T-cell (primary cell): Measurements from ENCODE around the gene FSHR. TPM values are rescaled to one million over a fixed set of nuclear protein-coding genes. Genes with fewer than 3 reads are reported as not detected.

ENCODE experiments used
- ATAC-seq, 4 experiments: fragments of 200-7000 bp in 3 of 4; fragments of 150-1000 bp in 1 of 4; cut with Tn5 transposase; replicated peaks in 1 of 4; 1 replicate in 3 of 4; 2 replicates in 1 of 4; pipeline ENCODE4 v1.10.0; 2021; ENCODE audit warnings: moderate library complexity in 3 of 4, mild to moderate bottlenecking in 2 of 4, moderate number of reproducible peaks in 1 of 4
- CTCF ChIA-PET, 2 donors: fragments of 300-600 bp; sonication (Branson Sonifier 250); formaldehyde crosslinking; loops; one replicate each; lab custom pipeline; 2022; ENCODE audit warnings: antibody characterized with exemption in 2 of 2; lab: Charles Lee
- POLR2A ChIA-PET, 2 donors: fragments of 300-600 bp; sonication (Branson Sonifier 250); formaldehyde crosslinking; loops; one replicate each; lab custom pipeline; 2022; ENCODE audit warnings: antibody characterized with exemption in 2 of 2; lab: Charles Lee
- DNase-seq, 35 experiments: peaks; one replicate each; pipeline versions ENCODE4 v3.0.0 to v3.0.0-alpha.2; 2013 to 2023
- H3K27ac ChIP-seq: one replicate; pipeline ENCODE4 v1.5.1; 2013; ENCODE audit warnings: low read length
- H3K27me3 ChIP-seq, 2 experiments: replicated peaks in 1 of 2; 1 replicate in 1 of 2; 2 replicates in 1 of 2; pipeline versions ENCODE4 v1.6.1 to v1.7.0; 2013; ENCODE audit warnings: low read length in 1 of 2, mixed read lengths in 1 of 2; ENCODE audit not compliant: control insufficient read depth in 2 of 2, insufficient read depth in 2 of 2; ENCODE audit errors: extremely low read depth in 1 of 2
- H3K36me3 ChIP-seq, 2 donors: 1 replicate in 1 of 2; 2 replicates in 1 of 2; pipeline versions ENCODE4 v1.6.1 to v1.7.0; 2013; ENCODE audit warnings: low read length in 1 of 2; ENCODE audit not compliant: control insufficient read depth in 2 of 2, insufficient read depth in 1 of 2; ENCODE audit errors: extremely low read depth in 1 of 2
- H3K4me1 ChIP-seq, 2 experiments: 1 replicate in 1 of 2; 2 replicates in 1 of 2; pipeline versions ENCODE4 v1.6.1 to v1.7.0; 2013; ENCODE audit warnings: low read length in 2 of 2, mixed read lengths in 1 of 2; ENCODE audit not compliant: insufficient read depth in 2 of 2, control insufficient read depth in 1 of 2; ENCODE audit errors: extremely low read depth in 1 of 2
- H3K4me3 ChIP-seq, 2 donors: 1 replicate in 1 of 2; 2 replicates in 1 of 2; pipeline versions ENCODE4 v1.5.1 to v1.7.0; 2013; ENCODE audit warnings: mild to moderate bottlenecking in 2 of 2, low read length in 1 of 2, moderate library complexity in 1 of 2; ENCODE audit not compliant: control insufficient read depth in 1 of 2; ENCODE audit errors: extremely low read depth in 1 of 2
- H3K9me3 ChIP-seq: 2 replicates; pipeline ENCODE4 v1.7.0; 2013
- H3K27ac Mint-ChIP-seq, 2 donors: one replicate each; pipeline ENCODE4 v1.8.0; 2020 to 2021; ENCODE audit warnings: mild to moderate bottlenecking in 2 of 2, mixed read lengths in 2 of 2
- H3K27me3 Mint-ChIP-seq, 2 donors: one replicate each; pipeline ENCODE4 v1.8.0; 2021 to 2022; ENCODE audit warnings: mixed read lengths in 2 of 2
- H3K36me3 Mint-ChIP-seq: one replicate; pipeline ENCODE4 v1.8.0; 2021; ENCODE audit warnings: mixed read lengths
- H3K4me1 Mint-ChIP-seq, 3 donors: one replicate each; pipeline ENCODE4 v1.8.0; 2020 to 2022; ENCODE audit warnings: mixed read lengths in 3 of 3, mild to moderate bottlenecking in 1 of 3
- H3K4me3 Mint-ChIP-seq, 3 donors: one replicate each; pipeline ENCODE4 v1.8.0; 2020 to 2022; ENCODE audit warnings: mild to moderate bottlenecking in 3 of 3, mixed read lengths in 3 of 3, moderate library complexity in 3 of 3
- H3K9me3 Mint-ChIP-seq, 3 donors: one replicate each; pipeline ENCODE4 v1.8.0; 2020 to 2022; ENCODE audit warnings: mixed read lengths in 3 of 3
- WGBS: methylation state at CpG from one replicate; pipeline ENCODE4 v1.1.5; 2013; ENCODE audit warnings: missing lambda C conversion rate; ENCODE audit not compliant: insufficient coverage; 5-methylcytosine and 5-hydroxymethylcytosine counted together
- total RNA-seq, 35 experiments: library from RNA in 6 of 35; stranded (reverse) in 6 of 35; fragments of 120-200 nt in 1 of 35; gene quantifications; one replicate each; pipeline versions ENCODE4 v1.2.1 to v1.2.4 and lab custom pipeline; 2013 to 2026

Gene FSHR
- total RNA-seq, 5 donors from 2014 or later (not counting 1 experiment from before 2014, with no cell fraction given) = not detected

GRCh38 chr2:49032936-49033335 is 121.4 kb downstream of the FSHR start:
- no peak overlapping the region for H3K27ac Mint-ChIP-seq
- no peaks in the 10 kb centered on the region for H3K4me1 Mint-ChIP-seq
- WGBS = no CpG with 5 or more reads among the region's 1 CpG
- H3K27me3 ChIP-seq = no peaks in the 10 kb centered on the region
- no peak overlapping the region for H3K27ac ChIP-seq
- no peak for DNase-seq
- CTCF ChIA-PET = no interaction called here
- H3K4me3 Mint-ChIP-seq = no peak overlapping the region
- no peaks in the 10 kb centered on the region for H3K9me3 ChIP-seq
- peaks cover 0 to 3% (median 0%) of the 10 kb centered on the region in 3 donors for H3K9me3 Mint-ChIP-seq
- H3K4me1 ChIP-seq = no peaks in the 10 kb centered on the region
- no peak overlapping the region for H3K4me3 ChIP-seq
- peaks cover 0 to 5% of the 10 kb centered on the region in 2 donors for H3K27me3 Mint-ChIP-seq
- no peaks in the 10 kb centered on the region for H3K36me3 Mint-ChIP-seq
- no peak for ATAC-seq
- POLR2A ChIA-PET = no interaction called here
- no peaks in the 10 kb centered on the region for H3K36me3 ChIP-seq

GRCh38 chr2:49032126-49032525 is 122.2 kb downstream of the FSHR start:
- H3K4me1 ChIP-seq = no peaks in the 10 kb centered on the region
- Mint-ChIP-seq H3K27ac (no peak overlapping the region), H3K9me3 (peaks cover 0 to 3% (median 0%) of the 10 kb centered on the region in 3 donors), H3K27me3 (peaks cover 0 to 5% of the 10 kb centered on the region in 2 donors), H3K36me3 (no peaks in the 10 kb centered on the region), H3K4me3 (no peak overlapping the region), H3K4me1 (no peaks in the 10 kb centered on the region)
- H3K27me3 ChIP-seq = no peaks in the 10 kb centered on the region
- no peaks in the 10 kb centered on the region for H3K36me3 ChIP-seq
- no peak overlapping the region for H3K27ac ChIP-seq
- 100% methylated on average over 1 of the region's 1 CpG for WGBS
- ChIA-PET POLR2A (no interaction called here), CTCF (interaction anchor here in 1 of 2 donors (0.6 kb wide), 1 partner anchor 112 kb away, joined by 3 read pairs; no protein-coding TSS in a partner anchor)
- no peaks in the 10 kb centered on the region for H3K9me3 ChIP-seq
- no peak for ATAC-seq
- H3K4me3 ChIP-seq = no peak overlapping the region
- DNase-seq = no peak

- Histone ChIP-seq H3K27ac (no peak overlapping the region), H3K4me1 (no peaks in the 10 kb centered on the region), H3K36me3 (no peaks in the 10 kb centered on the region), H3K4me3 (no peak overlapping the region), H3K27me3 (no peaks in the 10 kb centered on the region), H3K9me3 (no peaks in the 10 kb centered on the region)
- peaks cover 0 to 3% (median 0%) of the 10 kb centered on the region in 3 donors for H3K9me3 Mint-ChIP-seq
- WGBS = no CpG with 5 or more reads among the region's 1 CpG
- ChIA-PET POLR2A (no interaction called here), CTCF (no interaction called here)
- no peak for ATAC-seq
- H3K4me1 Mint-ChIP-seq = no peaks in the 10 kb centered on the region
- H3K36me3 Mint-ChIP-seq = no peaks in the 10 kb centered on the region
- H3K27ac Mint-ChIP-seq = no peak overlapping the region
- DNase-seq = no peak
- H3K27me3 Mint-ChIP-seq = peaks cover 0 to 5% of the 10 kb centered on the region in 2 donors
- H3K4me3 Mint-ChIP-seq = no peak overlapping the region
These were observed 124.9 kb downstream of the FSHR start for GRCh38 chr2:49029406-49029805.

GRCh38 chr2:49028101-49028500 is 126.2 kb downstream of the FSHR start:
- WGBS = 79% methylated on average over 2 of the region's 3 CpGs
- no peak overlapping the region for H3K27ac ChIP-seq
- H3K4me3 ChIP-seq = no peak overlapping the region
- H3K4me1 ChIP-seq = no peaks in the 10 kb centered on the region
- H3K27me3 ChIP-seq = no peaks in the 10 kb centered on the region
- Mint-ChIP-seq H3K27ac (no peak overlapping the region), H3K36me3 (no peaks in the 10 kb centered on the region), H3K9me3 (peaks cover 0 to under 1% (median 0%) of the 10 kb centered on the region in 3 donors), H3K4me1 (no peaks in the 10 kb centered on the region), H3K4me3 (no peak overlapping the region), H3K27me3 (peaks cover 0 to 2% of the 10 kb centered on the region in 2 donors)
- H3K9me3 ChIP-seq = no peaks in the 10 kb centered on the region
- ChIA-PET POLR2A (no interaction called here), CTCF (no interaction called here)
- ATAC-seq (no peak), DNase-seq (no peak)
- no peaks in the 10 kb centered on the region for H3K36me3 ChIP-seq

- H3K27ac Mint-ChIP-seq = no peak overlapping the region
- H3K4me1 Mint-ChIP-seq = no peaks in the 10 kb centered on the region
- H3K4me1 ChIP-seq = no peaks in the 10 kb centered on the region
- CTCF ChIA-PET = no interaction called here
- POLR2A ChIA-PET = no interaction called here
- no peaks in the 10 kb centered on the region for H3K27me3 ChIP-seq
- H3K4me3 Mint-ChIP-seq = no peak overlapping the region
- no peaks in the 10 kb centered on the region for H3K27me3 Mint-ChIP-seq
- DNase-seq (no peak), ATAC-seq (no peak)
- H3K4me3 ChIP-seq = no peak overlapping the region
- no peaks in the 10 kb centered on the region for H3K9me3 Mint-ChIP-seq
- no peaks in the 10 kb centered on the region for H3K9me3 ChIP-seq
- no peaks in the 10 kb centered on the region for H3K36me3 Mint-ChIP-seq
- H3K36me3 ChIP-seq = no peaks in the 10 kb centered on the region
- no peak overlapping the region for H3K27ac ChIP-seq
- 88% methylated on average over 2 of the region's 4 CpGs for WGBS
These were observed 127.6 kb downstream of the FSHR start for GRCh38 chr2:49026706-49027105.

- H3K4me3 Mint-ChIP-seq = no peak overlapping the region
- no peaks in the 10 kb centered on the region for H3K4me1 Mint-ChIP-seq
- H3K36me3 Mint-ChIP-seq = no peaks in the 10 kb centered on the region
- Histone ChIP-seq H3K4me3 (no peak overlapping the region), H3K36me3 (no peaks in the 10 kb centered on the region), H3K27ac (no peak overlapping the region), H3K27me3 (no peaks in the 10 kb centered on the region), H3K4me1 (no peaks in the 10 kb centered on the region), H3K9me3 (no peaks in the 10 kb centered on the region)
- H3K9me3 Mint-ChIP-seq = peaks cover 0 to 4% (median 0%) of the 10 kb centered on the region in 3 donors
- WGBS = 100% methylated on average over 2 of the region's 2 CpGs
- no peaks in the 10 kb centered on the region for H3K27me3 Mint-ChIP-seq
- POLR2A ChIA-PET = no interaction called here
- ATAC-seq (no peak), DNase-seq (no peak)
- no peak overlapping the region for H3K27ac Mint-ChIP-seq
- CTCF ChIA-PET = no interaction called here
These were observed 133.0 kb downstream of the FSHR start for GRCh38 chr2:49021271-49021670.

GRCh38 chr2:49005261-49005660 is 149.1 kb downstream of the FSHR start:
- ChIA-PET CTCF (no interaction called here), POLR2A (no interaction called here)
- Histone ChIP-seq H3K36me3 (no peaks in the 10 kb centered on the region), H3K27me3 (no peaks in the 10 kb centered on the region), H3K4me3 (no peak overlapping the region), H3K9me3 (no peaks in the 10 kb centered on the region), H3K4me1 (no peaks in the 10 kb centered on the region), H3K27ac (no peak overlapping the region)
- H3K36me3 Mint-ChIP-seq = no peaks in the 10 kb centered on the region
- H3K4me1 Mint-ChIP-seq = no peaks in the 10 kb centered on the region
- H3K4me3 Mint-ChIP-seq = no peak overlapping the region
- H3K27me3 Mint-ChIP-seq = no peaks in the 10 kb centered on the region
- H3K27ac Mint-ChIP-seq = no peak overlapping the region
- WGBS = no CpG with 5 or more reads among the region's 3 CpGs
- DNase-seq (no peak), ATAC-seq (no peak)
- peaks cover 4 to 10% (median 6%) of the 10 kb centered on the region in 3 donors for H3K9me3 Mint-ChIP-seq
